ENCODE data around the gene CABP4. TPM values are rescaled to one million over a fixed set of nuclear protein-coding genes. Genes with fewer than 3 reads are reported as not detected.

CABP4 gene
- total RNA-seq, 1 donor from 2014 or later, result 1.4 TPM

DNA sequence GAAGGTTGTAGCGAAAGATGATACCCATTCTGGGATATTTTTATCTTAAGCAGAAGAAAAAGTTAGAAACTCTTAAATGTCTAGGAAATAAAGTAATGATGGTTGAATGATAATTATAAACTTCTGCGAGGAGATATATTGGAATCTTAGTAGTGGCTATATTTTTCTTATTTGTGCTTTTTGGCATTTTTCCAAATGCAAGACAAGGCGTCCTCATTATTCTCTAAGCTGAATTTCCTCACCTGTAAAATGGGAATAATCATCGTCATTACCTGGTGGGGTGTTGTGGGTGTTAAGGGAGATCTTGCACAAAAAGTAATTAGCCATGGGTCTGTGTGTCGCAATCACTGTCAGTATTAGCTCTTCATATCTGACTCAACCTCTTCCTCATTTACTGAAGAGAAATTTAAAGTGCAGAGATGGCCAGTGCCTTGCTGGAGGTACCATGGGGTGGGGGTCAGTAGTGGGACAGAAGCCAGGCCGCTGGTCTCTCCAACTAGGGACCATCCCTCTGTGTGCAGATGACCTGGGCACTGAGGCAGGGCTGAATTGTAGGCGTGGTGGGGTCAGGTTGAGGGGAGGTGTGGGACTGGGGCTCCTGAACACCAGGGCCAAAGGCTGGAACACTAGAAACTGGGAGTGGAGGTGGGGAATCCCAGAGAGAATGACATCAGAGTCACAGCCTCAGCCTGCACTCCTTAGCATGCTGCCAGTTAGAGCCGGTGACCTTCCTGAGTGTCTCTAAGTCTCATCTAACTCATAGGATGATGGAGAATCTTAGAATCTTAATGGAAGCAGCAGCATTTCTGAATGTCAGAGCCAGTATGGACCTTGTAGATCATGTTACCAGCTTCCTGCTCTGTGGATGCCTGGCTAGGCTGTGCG, 45.9 kb downstream of the CABP4 start:
- intact Hi-C loops (cut with micrococcal nuclease), result loop anchor here (10.0 kb wide), 1 partner anchor 106 kb away; the partner anchor contains the start of gene RAD9A
- peaks cover 42% of the 10 kb centered on the region for H3K36me3 ChIP-seq
- no peaks in the 10 kb centered on the region for H3K9me3 ChIP-seq (replicated peaks)
- DNase-seq, result no peak
- TF ChIP-seq, protein P1, sequence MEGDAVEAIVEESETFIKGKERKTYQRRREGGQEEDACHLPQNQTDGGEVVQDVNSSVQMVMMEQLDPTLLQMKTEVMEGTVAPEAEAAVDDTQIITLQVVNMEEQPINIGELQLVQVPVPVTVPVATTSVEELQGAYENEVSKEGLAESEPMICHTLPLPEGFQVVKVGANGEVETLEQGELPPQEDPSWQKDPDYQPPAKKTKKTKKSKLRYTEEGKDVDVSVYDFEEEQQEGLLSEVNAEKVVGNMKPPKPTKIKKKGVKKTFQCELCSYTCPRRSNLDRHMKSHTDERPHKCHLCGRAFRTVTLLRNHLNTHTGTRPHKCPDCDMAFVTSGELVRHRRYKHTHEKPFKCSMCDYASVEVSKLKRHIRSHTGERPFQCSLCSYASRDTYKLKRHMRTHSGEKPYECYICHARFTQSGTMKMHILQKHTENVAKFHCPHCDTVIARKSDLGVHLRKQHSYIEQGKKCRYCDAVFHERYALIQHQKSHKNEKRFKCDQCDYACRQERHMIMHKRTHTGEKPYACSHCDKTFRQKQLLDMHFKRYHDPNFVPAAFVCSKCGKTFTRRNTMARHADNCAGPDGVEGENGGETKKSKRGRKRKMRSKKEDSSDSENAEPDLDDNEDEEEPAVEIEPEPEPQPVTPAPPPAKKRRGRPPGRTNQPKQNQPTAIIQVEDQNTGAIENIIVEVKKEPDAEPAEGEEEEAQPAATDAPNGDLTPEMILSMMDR (IDR thresholded peaks at IDR 0.05; ENCODE audit: borderline replicate concordance), result no peak
- peaks cover 53% of the 10 kb centered on the region for H3K4me1 ChIP-seq
- no peak overlapping the region for H3K27ac ChIP-seq (replicated peaks)
- no peaks in the 10 kb centered on the region for H3K27me3 ChIP-seq (ENCODE audit: low read depth)
- no peak overlapping the region for H3K4me3 ChIP-seq

DNA sequence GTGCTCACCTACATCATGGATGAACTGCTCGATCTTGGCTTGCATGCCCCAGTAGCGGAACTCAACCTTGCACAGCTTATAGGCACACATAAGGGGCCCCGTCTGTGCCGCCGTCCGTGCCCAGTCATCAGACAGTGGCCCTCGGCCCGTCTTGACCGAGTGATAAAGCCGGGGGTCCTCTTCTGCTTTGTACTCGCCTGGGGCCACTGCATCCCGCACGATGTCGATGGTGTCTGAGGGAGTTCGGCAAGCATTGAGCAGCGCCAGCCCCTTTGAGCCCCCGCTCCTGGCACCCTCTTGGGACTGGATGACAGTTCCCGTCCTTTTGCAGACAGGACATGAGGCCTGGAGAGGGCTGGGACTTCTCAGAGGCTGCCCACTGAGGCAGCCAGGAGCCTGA, 46.7 kb downstream of the CABP4 start:
- no peaks in the 10 kb centered on the region for H3K9me3 ChIP-seq (replicated peaks)
- no peak for DNase-seq
- H3K4me1 ChIP-seq, result peaks cover 61% of the 10 kb centered on the region
- intact Hi-C loops (cut with micrococcal nuclease), result loop anchor here (10.0 kb wide), 1 partner anchor 107 kb away; the partner anchor contains the start of gene RAD9A
- TF ChIP-seq, protein P1 (IDR thresholded peaks at IDR 0.05; ENCODE audit: borderline replicate concordance), result no peak
- H3K4me3 ChIP-seq, result no peak overlapping the region
- no peaks in the 10 kb centered on the region for H3K27me3 ChIP-seq (ENCODE audit: low read depth)
- no peak overlapping the region for H3K27ac ChIP-seq (replicated peaks)
- peaks cover 39% of the 10 kb centered on the region for H3K36me3 ChIP-seq

DNA sequence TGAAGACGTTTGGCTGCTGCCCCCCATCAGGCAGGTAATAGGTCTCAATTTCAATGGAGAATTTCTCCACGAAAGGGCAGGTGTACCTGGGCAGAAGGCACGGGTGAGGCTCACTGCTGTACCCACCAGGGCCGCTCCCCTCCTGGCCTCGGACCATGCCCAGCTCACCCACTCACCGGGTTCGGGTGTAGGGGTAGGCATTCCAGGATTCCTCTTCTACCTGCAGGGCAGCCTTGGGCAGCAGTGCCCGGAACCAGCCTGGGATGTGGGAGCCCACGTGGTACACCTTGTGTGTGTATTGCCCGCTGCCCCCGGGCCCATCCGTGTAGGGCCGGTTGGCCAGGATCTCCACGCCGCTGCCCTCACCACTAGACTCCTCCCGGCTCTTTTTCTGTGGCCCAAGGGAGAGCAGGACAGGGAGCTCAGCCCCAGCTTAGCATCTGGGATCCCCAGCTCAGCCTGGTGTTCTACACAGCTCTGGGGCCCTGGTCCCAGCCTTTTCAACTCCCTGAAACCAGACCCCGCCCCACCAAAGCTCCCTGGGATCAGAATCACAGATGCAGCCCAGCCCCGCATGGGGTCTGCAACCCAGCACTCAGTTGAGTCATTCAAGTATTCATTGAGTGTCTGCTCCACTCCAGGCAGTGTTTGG, 47.3 kb downstream of the CABP4 start:
- H3K4me1 ChIP-seq, result peaks cover 67% of the 10 kb centered on the region
- intact Hi-C loops (cut with micrococcal nuclease), result loop anchor here (10.0 kb wide), 1 partner anchor 108 kb away; the partner anchor contains the start of gene RAD9A
- no peak overlapping the region for H3K4me3 ChIP-seq
- TF ChIP-seq, protein P1 (IDR thresholded peaks at IDR 0.05; ENCODE audit: borderline replicate concordance), result no peak
- no peaks in the 10 kb centered on the region for H3K27me3 ChIP-seq (ENCODE audit: low read depth)
- H3K27ac ChIP-seq (replicated peaks), result no peak overlapping the region
- peaks cover 39% of the 10 kb centered on the region for H3K36me3 ChIP-seq
- H3K9me3 ChIP-seq (replicated peaks), result no peaks in the 10 kb centered on the region
- no peak for DNase-seq

DNA sequence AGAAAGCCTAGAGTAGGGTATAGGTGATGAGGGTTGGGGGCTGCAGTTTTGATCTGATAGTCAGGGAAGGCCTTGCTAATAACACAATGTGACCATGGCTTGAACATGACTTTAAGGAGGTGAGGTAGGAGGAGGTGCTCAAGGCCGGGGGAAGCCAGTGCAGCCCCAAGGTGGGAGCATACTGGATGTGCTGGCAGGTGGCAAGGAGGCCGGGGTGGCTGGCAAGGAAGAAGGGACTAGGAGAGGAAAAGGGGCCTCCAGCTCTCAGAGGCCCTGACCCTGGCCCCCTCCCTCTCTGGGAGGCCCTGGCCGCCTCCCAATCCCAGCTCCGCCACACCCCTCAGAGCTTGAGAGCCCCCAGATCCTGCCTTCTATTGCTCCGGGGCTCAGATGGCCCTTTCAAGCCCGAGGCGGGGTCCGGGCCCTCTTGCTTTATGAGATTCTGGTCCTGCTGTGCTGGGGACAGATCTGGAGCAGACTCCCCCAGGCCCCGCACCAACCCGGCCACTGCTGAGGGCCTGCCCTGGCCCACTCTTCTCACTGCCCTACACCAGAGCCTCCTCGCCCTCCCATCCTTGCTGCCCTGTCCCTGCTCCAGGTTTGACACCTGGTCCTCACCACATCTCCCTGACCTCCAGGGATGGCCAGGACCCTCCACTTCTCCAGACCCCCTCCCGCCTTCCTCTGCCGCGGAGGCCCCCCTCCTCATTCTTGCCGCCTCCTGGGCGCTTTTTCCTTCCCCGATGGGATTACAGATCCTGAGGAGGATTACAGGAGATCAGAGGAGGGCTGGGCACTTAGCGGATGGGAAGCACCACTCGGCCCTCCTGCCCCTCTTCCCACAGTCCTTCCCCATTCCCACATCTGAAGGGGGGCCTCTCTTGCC, 48.2 kb downstream of the CABP4 start:
- TF ChIP-seq, protein P1 (IDR thresholded peaks at IDR 0.05; ENCODE audit: borderline replicate concordance), result no peak
- peaks cover 69% of the 10 kb centered on the region for H3K4me1 ChIP-seq
- H3K9me3 ChIP-seq (replicated peaks), result no peaks in the 10 kb centered on the region
- H3K27me3 ChIP-seq (ENCODE audit: low read depth), result no peaks in the 10 kb centered on the region
- no peak for DNase-seq
- peak overlapping the region; percentile 97 for H3K4me3 ChIP-seq
- H3K27ac ChIP-seq (replicated peaks), result peak overlapping the region; percentile 100
- intact Hi-C loops (cut with micrococcal nuclease), result loop anchor here (10.0 kb wide), 1 partner anchor 109 kb away; the partner anchor contains the start of gene RAD9A
- H3K36me3 ChIP-seq, result peaks cover 30% of the 10 kb centered on the region
